NOMO-1 (cell line): ENCODE data around the gene TSLP.
A peak's percentile ranks its signal among the peaks of the same experiment; 100 is the strongest.

Experiments
- DNase-seq, 2 experiments: peaks; one replicate each; lab custom pipeline; 2025; ENCODE audit not compliant: unreplicated experiment in 2 of 2; lab: John Stamatoyannopoulos, UW

Gene TSLP

DNA sequence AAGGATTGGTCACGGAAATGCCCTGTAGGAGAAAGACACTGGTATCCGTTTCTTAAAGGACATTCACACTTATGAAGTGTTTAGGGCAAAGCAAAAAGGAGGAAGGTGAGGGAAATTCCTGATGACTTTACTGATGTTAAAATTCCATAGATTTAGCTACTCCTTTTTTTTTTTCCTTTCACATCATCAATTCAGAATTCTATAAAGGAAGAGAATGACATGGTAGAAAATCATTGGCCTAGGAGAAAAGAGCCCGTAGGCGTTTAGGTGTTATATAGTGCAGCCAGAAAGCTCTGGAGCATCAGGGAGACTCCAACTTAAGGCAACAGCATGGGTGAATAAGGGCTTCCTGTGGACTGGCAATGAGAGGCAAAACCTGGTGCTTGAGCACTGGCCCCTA is at the start of gene TSLP:
TSS of gene TSLP (plus strand) at position 301 of the 400 bp plus-strand sequence. CDS start 178 bp downstream, outside the sequence.
- no peak for DNase-seq

DNA sequence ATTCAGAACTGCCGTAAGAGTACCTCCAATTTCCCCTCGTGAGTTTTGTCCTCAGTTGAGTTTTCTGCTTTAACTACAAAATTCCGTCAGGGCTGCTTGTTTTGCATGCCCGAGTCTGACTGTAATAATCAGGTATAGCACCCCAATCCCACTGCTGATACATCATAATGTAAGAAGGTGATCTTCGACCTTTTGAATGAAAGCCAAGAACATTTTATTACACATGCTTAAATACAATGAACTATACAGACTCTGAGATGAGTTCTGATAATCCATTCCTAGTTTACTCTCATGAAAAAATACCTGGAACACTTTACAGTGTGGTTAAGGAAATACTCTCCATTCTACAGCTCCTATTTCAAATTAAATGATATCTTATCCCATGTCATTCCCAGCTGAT is 49.2 kb upstream of the TSLP start:
- DNase-seq, result no peak

DNA sequence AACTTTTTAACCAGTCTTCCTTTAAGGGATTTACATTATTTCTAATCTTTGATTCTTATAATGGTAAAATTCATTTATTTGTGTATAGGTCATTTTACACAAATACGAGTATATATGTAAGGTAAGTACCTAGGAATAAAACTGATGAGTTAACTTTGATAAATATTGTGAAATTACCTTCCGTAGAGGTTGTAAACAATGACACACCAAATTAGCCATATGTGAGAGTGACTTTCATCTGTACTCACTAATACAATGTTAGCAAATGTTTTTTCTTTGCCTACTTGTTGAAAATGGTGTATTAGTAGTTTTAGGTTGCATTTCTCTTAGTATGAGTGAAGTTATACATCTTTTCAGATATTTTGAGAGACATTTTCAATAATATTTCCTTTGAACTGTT is 42.6 kb upstream of the TSLP start:
- no peak for DNase-seq

DNA sequence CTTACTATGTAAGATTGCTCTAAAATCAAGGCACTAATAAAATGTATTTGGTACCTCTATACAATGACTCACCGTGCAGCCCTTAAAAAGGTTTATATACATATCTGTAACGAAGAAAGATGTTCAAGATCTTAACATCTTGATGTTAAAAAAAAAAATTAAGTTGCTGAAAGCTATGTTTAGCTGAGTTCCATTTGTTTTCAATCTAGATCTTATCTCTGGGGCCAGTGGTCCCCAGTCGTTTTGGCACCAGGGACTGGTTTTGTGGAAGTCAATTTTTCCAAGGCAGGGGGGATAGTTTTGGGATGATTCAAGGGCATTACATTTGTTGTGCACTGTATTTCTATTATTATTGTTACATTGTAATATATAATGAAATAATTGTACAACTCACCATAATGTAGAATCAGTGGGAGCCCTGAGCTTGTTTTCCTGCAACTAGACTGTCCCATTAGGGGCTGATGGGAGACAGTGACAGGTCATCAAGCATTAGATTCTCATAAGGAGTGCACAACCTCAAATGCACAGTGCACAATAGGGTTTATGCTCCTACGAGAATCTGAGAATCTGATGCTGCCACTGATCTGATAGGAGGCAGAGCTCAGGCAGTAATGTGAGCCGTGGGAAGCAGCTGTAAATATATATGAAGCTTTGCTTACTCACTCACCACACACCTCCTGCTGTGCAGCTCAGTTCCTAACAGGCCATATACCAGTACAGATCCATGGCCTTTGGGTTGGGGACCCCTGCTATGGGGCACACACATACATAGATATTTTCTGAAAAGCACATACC is 27.6 kb upstream of the TSLP start:
- DNase-seq, result no peak

DNA sequence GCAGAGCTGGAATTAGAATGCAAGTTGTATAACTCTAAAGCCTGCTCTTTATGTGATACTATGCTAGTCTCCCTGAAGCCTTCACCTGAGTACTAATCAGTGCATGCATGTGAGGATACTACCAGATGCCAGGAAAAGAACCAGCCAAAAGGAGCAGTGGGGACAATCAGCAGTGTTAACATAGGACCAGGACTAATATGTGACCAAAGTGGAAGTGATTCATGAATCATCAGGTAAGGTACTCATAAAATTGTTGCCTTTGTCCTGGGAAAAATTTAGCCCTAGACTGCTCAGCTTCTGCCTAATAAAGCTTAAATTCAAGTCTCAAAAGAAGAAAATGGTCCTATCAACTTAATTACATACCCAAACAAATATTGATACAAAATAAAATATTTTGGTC is 13.4 kb upstream of the TSLP start:
- no peak for DNase-seq

DNA sequence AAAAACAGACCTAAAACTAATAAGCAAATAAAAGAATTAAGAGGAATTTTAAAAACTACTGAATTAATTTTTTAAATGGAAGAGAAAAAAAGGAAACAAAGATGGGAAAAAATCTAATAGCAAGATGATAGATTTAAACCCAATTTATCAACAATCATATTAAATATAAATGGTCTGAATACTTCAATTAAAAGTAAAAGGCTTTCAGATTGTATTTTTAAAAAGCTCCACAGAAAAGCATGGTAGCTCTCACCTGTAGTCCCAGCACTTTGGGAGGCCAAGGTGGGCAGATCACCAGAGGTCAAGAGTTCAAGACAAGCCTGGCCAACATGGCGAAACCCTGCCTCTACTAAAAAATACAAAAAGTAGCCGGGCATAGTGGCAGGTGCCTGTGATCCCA is 11.3 kb upstream of the TSLP start:
- no peak for DNase-seq

DNA sequence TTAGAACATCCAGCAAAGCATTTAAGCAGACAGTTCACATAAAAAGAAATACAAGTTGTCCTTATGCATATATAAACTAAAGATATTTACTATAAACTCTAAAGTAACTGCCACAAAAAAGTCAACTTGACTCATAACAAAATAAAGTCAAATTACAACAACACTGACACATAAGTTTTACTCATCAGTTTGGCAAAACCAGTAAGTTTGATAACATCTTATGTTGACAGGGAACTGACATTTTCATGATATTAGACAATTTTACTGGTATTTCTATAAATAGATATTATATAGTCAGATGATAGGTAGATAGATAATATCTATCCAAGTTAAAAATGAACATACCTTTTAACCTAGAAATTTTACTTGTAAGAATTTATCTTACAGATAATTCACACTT is 9.9 kb upstream of the TSLP start:
- DNase-seq, result no peak

DNA sequence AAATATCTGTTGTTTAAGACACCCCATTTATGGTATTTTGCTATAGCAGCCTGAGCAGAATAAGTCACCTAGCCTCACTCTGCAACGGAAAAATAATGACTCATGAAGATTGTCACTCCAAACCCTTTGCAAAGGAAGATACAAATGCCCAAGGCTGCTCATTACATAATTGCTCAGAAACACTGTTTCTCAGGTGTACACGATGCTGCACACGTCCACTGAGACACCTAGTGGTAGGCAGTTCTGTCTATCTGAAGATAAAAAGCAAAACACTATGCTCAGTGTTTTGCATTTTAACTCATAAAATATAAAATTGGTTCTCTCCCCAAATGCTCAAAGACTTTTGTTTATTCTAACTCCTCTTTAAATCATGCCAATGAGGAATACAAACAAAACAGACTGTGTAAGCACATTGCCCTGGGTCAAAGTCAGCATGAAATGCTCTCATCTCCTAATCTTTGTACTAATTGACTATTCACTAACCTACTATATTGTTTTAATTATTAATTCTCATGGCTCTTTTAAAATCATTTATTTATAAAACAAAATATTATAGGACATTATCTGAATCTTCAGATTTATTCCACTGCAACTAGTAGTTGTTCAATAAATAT is 7.7 kb upstream of the TSLP start:
- DNase-seq, result no peak

DNA sequence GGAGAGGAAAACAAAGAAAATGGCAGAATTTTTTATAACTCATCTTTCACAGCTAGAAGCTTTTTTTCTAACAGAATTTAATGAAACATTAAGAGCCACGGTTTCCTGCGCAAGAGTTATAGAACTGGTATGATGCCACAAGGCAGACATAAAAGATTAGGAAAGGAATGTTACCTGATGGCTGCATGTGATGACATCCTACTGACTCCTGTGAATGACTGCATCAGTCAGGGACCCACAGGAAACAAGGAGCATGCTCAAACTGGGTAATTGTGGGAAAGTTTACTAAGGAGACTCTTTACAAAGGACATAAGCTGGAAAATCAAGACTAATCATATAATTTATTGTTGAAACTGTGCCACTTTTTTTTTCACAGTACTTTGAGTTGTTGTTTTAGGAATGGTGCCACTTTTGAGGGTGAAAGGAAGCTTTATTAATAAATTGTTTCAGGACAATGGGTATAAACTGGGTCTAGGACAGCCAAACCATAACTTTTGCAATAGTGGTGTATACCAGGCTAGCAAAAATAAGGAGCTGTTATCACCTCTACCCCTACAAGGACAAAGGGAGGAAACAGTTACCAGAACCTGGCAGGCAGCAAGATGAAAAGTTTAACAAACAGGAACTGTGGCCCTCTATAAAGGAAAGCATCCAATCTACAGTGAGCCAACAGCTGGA is 5.1 kb upstream of the TSLP start:
- DNase-seq, result no peak

DNA sequence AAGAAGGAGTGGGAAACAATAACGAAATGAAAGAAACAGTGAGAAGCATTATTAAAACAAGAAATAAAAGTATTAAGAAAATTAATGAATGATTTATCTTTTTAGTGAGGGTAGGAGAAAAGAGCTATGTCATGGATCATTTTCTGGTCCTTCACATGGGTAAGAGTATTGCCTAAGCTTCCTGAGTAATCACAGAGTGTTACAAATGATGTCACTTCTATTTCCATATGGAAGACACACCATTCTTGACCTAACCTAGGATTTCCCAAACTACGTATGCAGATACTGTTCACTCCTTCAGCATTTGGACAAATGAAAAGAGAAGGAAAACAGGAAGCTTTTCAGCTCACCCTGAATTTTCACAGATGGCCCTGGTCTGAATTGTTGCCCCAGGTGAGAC is 3.3 kb upstream of the TSLP start:
- DNase-seq, result no peak

DNA sequence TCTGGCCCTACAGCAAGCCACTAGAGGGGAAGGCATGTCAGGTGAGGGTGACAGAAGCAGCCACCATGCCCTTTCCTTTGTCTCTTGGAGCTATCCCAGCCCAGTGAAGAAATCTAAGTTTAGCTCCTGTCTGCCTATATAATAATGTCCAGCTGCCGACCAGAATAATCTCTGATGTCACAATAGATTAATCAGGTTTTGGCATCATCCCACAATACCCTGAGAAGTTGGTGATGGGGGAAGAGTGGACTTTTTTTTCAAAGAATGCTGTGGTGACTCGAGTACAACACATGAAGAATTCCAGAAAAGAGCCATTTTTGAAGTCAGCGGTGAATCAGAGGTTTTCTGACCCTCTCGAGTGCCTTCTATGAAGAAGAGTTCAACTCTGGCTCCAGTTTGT is 1.7 kb upstream of the TSLP start:
- DNase-seq, result no peak

DNA sequence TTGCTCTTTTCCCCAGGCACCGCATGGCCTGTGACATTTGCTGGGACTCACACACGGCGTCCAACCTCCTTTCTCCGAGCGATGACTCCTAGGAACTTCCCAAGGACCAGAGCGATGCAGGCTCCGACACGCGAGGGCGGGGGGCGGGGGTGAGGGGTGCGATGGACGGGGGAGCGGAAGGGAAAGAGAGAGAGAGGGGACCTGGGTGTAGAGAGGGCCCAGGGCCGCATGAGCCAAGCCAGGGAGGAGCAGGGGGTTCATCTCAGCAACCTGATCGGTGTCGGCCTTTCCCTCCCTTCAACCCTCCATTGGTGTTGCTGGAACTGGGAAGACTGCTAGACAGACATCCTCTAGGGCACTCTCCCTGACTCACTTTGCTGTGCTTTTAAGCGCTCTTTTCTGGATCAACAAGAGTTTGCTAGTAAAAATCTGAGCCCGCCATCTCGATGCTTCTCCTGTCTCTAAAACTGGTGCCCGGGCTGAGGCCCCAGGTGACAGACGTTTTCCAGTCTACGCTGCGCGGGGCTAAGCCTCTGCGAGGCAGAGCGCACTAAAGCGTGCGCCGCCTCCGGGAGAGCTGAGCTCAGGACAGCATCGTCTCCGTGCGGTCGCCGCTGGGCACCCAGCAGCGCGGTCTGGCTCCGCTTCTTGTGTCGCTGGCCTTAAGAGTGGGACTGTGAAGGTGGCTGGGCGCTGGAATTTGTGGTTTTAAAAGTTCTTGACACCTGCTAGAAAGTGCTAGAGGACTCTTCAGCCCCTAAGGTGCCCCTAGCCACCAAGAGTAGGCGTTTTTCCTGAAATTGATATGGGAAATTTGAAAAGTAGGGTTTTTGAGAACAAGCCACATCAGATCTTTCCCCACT is 1.0 kb upstream of the TSLP start:
- no peak for DNase-seq

DNA sequence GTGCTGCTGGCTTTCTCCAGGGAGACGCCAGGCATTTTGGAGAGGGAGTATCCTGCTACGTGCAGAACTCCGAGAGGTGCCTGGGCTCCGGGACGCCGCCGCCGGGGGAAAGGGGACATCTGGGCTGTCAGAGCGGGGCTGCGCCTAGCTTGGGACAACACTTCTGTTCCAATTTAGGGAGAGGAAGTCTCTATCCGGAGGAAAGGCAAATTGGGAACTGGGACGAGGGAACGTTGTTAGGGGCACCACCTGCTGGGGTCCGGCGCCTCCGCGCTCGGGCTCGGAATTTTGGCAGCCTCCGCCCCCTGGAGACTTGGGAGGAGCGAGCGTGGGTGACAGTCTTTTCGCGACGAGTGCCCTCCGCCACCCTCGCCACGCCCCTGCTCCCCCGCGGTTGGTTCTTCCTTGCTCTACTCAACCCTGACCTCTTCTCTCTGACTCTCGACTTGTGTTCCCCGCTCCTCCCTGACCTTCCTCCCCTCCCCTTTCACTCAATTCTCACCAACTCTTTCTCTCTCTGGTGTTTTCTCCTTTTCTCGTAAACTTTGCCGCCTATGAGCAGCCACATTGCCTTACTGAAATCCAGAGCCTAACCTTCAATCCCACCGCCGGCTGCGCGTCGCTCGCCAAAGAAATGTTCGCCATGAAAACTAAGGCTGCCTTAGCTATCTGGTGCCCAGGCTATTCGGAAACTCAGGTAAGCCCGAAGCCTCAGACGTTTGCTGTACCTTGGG is 1.6 kb downstream of the TSLP start:
- peak; percentile 85 to 86 for DNase-seq

DNA sequence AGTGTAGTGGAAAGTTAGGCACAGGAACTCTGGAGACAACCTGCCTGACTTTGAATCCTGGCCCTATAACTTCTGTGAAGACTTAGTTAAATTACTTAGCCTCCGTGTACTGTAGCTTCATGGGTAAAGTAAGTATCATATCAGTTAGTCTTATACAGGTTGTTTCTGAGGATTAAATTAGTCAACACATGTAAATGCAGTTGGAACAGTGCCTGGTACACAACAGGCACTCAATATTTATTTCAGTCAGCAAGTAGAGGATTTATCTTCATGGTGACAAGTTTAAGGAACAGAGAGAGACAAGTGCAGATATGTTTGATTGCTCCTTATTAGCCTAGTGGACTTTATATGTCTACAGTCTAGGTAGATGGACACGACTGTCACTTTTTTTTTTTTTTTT is 2.7 kb downstream of the TSLP start:
- DNase-seq, result no peak

DNA sequence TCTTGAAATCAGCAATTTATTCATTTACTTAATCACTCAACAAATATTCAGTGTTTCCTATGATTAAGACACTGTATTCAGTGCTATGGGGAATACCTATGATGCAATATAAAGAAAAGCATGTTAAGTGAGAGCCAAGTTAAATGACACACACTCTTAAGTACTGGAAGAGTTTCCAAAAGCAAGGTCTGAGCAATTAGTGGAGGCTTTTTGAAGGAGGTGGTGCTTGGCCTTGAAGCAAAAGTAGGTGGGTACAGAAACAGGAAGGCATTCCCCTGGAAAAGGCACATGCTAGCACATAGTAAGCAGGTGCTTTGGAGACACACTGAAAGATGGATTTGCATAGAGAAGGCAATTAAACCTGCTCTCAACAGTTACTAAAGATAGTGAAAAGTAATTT is 4.0 kb downstream of the TSLP start:
- peak in 1 of 2 experiments; percentile 39 for DNase-seq

DNA sequence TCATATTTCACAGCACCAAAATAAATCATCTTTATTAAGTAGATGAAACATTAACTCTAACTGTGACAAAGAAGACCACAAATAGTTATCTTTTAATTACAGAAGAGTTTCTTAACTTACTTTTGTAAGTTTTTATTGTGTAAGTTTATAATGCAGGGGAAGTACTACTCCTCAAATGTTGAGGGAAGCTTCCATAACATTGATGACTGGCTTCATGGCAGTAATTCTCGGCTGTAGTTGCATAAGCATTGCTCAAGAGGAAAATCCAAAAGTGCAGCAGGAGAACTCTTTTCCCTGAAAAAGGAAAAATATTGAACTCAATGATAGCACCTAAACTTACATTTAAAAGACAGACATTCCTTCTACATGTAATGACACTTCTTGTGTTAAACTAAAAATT is 4.6 kb downstream of the TSLP start:
- DNase-seq, result peak in 1 of 2 experiments; percentile 82

DNA sequence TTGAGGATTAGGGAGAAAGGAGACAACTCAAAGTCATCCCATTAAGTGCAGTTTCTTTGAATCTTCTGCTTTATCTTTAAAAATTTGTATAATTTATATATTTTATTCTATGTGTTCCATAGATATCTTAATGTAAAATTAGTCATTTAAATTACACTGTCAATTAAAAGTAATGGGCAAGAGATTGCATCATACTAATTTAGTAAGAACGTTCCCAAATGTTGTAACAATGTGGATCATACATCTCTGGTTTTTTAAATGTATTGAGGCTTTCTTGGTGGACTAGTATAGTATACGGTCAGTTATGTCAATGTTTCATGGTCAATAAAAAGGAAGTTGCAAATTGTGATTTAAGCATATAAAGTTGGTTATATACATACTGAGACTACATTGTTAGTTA is 6.2 kb downstream of the TSLP start:
- peak in 1 of 2 experiments; percentile 26 for DNase-seq

DNA sequence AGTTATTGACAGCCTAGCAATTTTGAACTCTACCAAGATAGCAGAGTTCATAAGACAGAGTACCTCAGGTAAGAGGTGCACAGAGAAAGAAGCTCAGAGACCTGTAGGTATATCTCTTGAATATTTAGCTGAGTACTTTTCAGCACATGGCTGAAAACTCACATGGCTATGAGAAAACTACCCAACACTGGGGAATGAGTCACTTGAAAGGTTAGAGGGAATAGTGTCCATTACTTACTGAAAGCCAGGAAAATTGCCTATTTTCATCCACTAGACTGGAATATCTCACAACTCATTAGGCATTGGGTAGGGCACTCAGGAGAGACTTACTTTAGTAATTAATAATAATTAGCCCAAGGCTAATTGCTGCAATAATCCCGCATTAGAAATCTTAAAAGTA is 8.3 kb downstream of the TSLP start:
- no peak for DNase-seq

DNA sequence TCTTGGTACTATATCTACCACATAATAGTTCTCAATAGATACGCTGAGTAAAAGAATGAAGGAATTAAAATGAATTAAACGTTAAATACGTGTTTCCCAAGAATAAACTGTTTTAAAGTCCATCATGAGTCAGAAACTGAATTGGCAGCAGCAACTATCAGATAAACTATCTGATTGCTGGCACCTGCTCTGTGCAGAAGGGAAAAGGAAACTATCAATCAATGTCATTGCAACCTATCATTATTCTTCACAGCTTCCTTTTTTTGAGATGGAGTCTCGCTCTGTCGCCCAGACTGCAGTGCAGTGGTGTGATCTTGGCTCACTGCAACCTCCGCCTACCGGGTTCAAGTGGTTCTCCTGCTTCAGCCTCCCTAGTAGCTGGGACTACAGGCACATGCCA is 11.8 kb downstream of the TSLP start:
- peak; percentile 52 to 92 for DNase-seq
